K562 (cell line): Measurements from ENCODE around the gene TMEM117. TPM values are rescaled to one million over a fixed set of nuclear protein-coding genes. Genes with fewer than 3 reads are reported as not detected.

Experiments used
- ATAC-seq: fragments of 200-7000 bp; cut with Tn5 transposase; 3 replicates; pipeline ENCODE4 v1.9.1; 2020; ENCODE audit warnings: moderate library complexity
- BruUV-seq: library from RNA; stranded (reverse); fragments of 400-500 nt; replicated peaks from 2 replicates; lab custom pipeline; 2021; lab: Mats Ljungman, UMichigan
- CTCF ChIA-PET: fragments of 300-600 bp; formaldehyde crosslinking; extraction: SDS; loops from one replicate; lab custom pipeline; 2021; ENCODE audit warnings: low intra/inter-chr PET ratio; lab: Yijun Ruan, JAX
- POLR2A ChIA-PET: fragments of 300-600, 350-650 bp; sonication (Branson Sonifier 250); formaldehyde crosslinking; extraction: SDS; loops from one replicate; lab custom pipeline; 2021; ENCODE audit warnings: antibody characterized with exemption, inconsistent platforms; lab: Yijun Ruan, JAX
- DNase-seq, 4 experiments: peaks; one replicate each; pipeline versions ENCODE4 v3.0.0 to v3.0.0-alpha.2; 2011 to 2018; ENCODE audit warnings: low spot score in 3 of 4, mixed read lengths in 3 of 4; ENCODE audit errors: extremely low read depth in 1 of 4
- FAIRE-seq: peaks from 2 replicates; lab custom pipeline; 2011; peaks lifted over from hg19 to GRCh38; lab: Jason Lieb, UNC
- H2AFZ ChIP-seq: 2 replicates; pipeline ENCODE4 v1.6.0; 2011; ENCODE audit warnings: low read depth, low read length, control low read depth, inconsistent platforms
- H3K27ac ChIP-seq: fragments of 200-600 bp; 3 replicates; pipeline ENCODE4 v1.8.0; 2011; ENCODE audit warnings: low read depth, mild to moderate bottlenecking, control low read depth, inconsistent platforms, low read length, moderate library complexity, mixed read lengths; ENCODE audit errors: extremely low read depth
- H3K27me3 ChIP-seq, 2 experiments: fragments of 300-600 bp in 1 of 2; 2 replicates in 1 of 2; 3 replicates in 1 of 2; pipeline versions ENCODE4 v1.6.0 to v1.8.0; 2011; ENCODE audit warnings: inconsistent platforms in 2 of 2, low read length in 2 of 2, mild to moderate bottlenecking in 1 of 2, mixed read lengths in 1 of 2, moderate library complexity in 1 of 2; ENCODE audit not compliant: control insufficient read depth in 2 of 2, insufficient read depth in 2 of 2
- H3K36me3 ChIP-seq: fragments of 300-600 bp; 3 replicates; pipeline ENCODE4 v1.8.0; 2011; ENCODE audit warnings: mild to moderate bottlenecking, low read length, inconsistent platforms; ENCODE audit not compliant: control insufficient read depth, insufficient read depth
- H3K4me1 ChIP-seq, 2 experiments: fragments of 200-600 bp in 1 of 2; replicated peaks in 1 of 2; 2 replicates in 1 of 2; 3 replicates in 1 of 2; pipeline versions ENCODE4 v1.5.1 to v1.8.0; 2011; ENCODE audit warnings: inconsistent platforms in 2 of 2, low read length in 2 of 2, mild to moderate bottlenecking in 1 of 2, mixed read lengths in 1 of 2, moderate library complexity in 1 of 2; ENCODE audit not compliant: control insufficient read depth in 2 of 2, insufficient read depth in 2 of 2
- H3K4me2 ChIP-seq: 2 replicates; pipeline ENCODE4 v1.6.1; 2011; ENCODE audit warnings: low read length, control low read depth, inconsistent platforms, mixed read lengths; ENCODE audit not compliant: insufficient read depth
- H3K4me3 ChIP-seq: fragments of 200-600 bp; sonication (generic), shearing (Covaris generic); 2 replicates; pipeline ENCODE4 v1.5.1; 2016; ENCODE audit warnings: control low read depth, inconsistent platforms
- H3K79me2 ChIP-seq: fragments of 200-600 bp; 3 replicates; pipeline ENCODE4 v1.8.0; 2011; ENCODE audit warnings: low read length, inconsistent platforms; ENCODE audit not compliant: control insufficient read depth, insufficient read depth
- H3K9ac ChIP-seq, 2 experiments: 2 replicates each; pipeline versions ENCODE4 v1.6.0 to v1.6.1; 2011; ENCODE audit warnings: low read depth in 2 of 2, low read length in 2 of 2, control low read depth in 1 of 2, inconsistent platforms in 1 of 2, mild to moderate bottlenecking in 1 of 2, mixed read lengths in 1 of 2; ENCODE audit not compliant: insufficient read depth in 1 of 2
- H3K9me1 ChIP-seq: one replicate; pipeline ENCODE4 v1.6.0; 2011; ENCODE audit warnings: inconsistent platforms, mild to moderate bottlenecking, low read length, moderate library complexity; ENCODE audit not compliant: control insufficient read depth, insufficient read depth
- H3K9me3 ChIP-seq: replicated peaks from 2 replicates; pipeline ENCODE4 v1.5.1; 2011; ENCODE audit warnings: low read depth, low read length, inconsistent platforms; ENCODE audit not compliant: control insufficient read depth, insufficient read depth
- H4K20me1 ChIP-seq: replicated peaks from 2 replicates; pipeline ENCODE4 v1.6.1; 2011; ENCODE audit warnings: low read length, inconsistent platforms, mixed read lengths; ENCODE audit not compliant: control insufficient read depth, insufficient read depth
- E2F6 ChIP-seq, 2 experiments: IDR thresholded peaks; 2 replicates each; pipeline ENCODE4 v1.6.1; 2011; ENCODE audit warnings: borderline replicate concordance in 1 of 2, control low read depth in 1 of 2, low read depth in 1 of 2, low read length in 1 of 2, mild to moderate bottlenecking in 1 of 2, mixed read lengths in 1 of 2, moderate library complexity in 1 of 2; ENCODE audit not compliant: insufficient read depth in 1 of 2, insufficient read length in 1 of 2, poor library complexity in 1 of 2, severe bottlenecking in 1 of 2; ENCODE audit errors: extremely low read depth in 1 of 2
- EP400 ChIP-seq: fragments of 450-650 bp; IDR thresholded peaks from 2 replicates; pipeline ENCODE4 v1.6.1; 2017; ENCODE audit warnings: antibody characterized with exemption, mild to moderate bottlenecking, moderate library complexity
- NBN ChIP-seq: fragments of 450-650 bp; IDR thresholded peaks from 2 replicates; pipeline ENCODE4 v1.6.1; 2016; ENCODE audit warnings: low read depth, mild to moderate bottlenecking
- RBM17 ChIP-seq: fragments of 200-400 bp; formaldehyde crosslinking; IDR thresholded peaks from 2 replicates; pipeline ENCODE4 v1.6.1; 2017; ENCODE audit warnings: low read depth, mild to moderate bottlenecking, low read length, borderline replicate concordance
- WGBS: fragments of 100-300 bp; shearing (Covaris generic); methylation state at CpG from one replicate; pipeline ENCODE4 v1.1.6; 2016; ENCODE audit warnings: low coverage, mixed read lengths; ENCODE audit not compliant: insufficient coverage; ENCODE audit errors: missing lambda C conversion rate; 5-methylcytosine and 5-hydroxymethylcytosine counted together
- in situ Hi-C: fragments of 300-500 bp; cut with MboI; formaldehyde crosslinking; loops from 4 replicates; pipeline ENCODE4 v1.15.0; 2018; ENCODE audit warnings: inconsistent platforms, mixed read lengths
- intact Hi-C: fragments of 100-400 bp; cut with micrococcal nuclease; formaldehyde crosslinking; loops from 2 replicates; pipeline ENCODE4 v1.14.2; 2022
- polyA plus RNA-seq, 8 experiments: library from polyadenylated mRNA; depleted of rRNA in 4 of 8; stranded (reverse) in 5 of 8; unstranded in 3 of 8; fragments of >200 nt; fragmentation: Nextera tagmentation in 2 of 8; fragmentation: Illumina TruSeq in 1 of 8; extraction: Ambion mirVana in 2 of 8; extraction: Trizol in 1 of 8; gene quantifications; 2 replicates each; pipeline versions ENCODE4 v1.2.1 to v1.2.3, GENCODE V29; 2011 to 2014; ENCODE audit warnings: inconsistent platforms in 1 of 8, missing spikeins in 1 of 8
- total RNA-seq, 7 experiments: library from RNA; depleted of rRNA in 6 of 7; stranded (reverse); fragments of >200 nt in 6 of 7; fragmentation: Illumina TruSeq in 2 of 7; extraction: Trizol in 2 of 7; gene quantifications; 2 replicates each; pipeline versions ENCODE4 v1.2.1 to v1.2.3, GENCODE V29; 2011 to 2021; ENCODE audit warnings: low replicate concordance in 1 of 7

The TMEM117 gene
- total and polyA plus RNA-seq, 9 of the 15 experiments (the other 6 are each of a cell fraction or from before 2014, with no cell fraction given): 0.31 to 2.8 (median 1.0) TPM

- Histone ChIP-seq H3K27me3 (no peaks in the 10 kb centered on the region), H2AFZ (no peak overlapping the region), H3K79me2 (no peaks in the 10 kb centered on the region), H3K27ac (no peak overlapping the region), H3K36me3 (no peaks in the 10 kb centered on the region), H3K4me1 (no peaks in the 10 kb centered on the region), H3K9me3 (no peaks in the 10 kb centered on the region), H3K9ac (no peak overlapping the region), H3K4me2 (no peak overlapping the region), H3K9me1 (no peaks in the 10 kb centered on the region), H3K4me3 (no peak overlapping the region), H4K20me1 (no peaks in the 10 kb centered on the region)
- ChIA-PET POLR2A (no interaction called here), CTCF (no interaction called here)
- no peak for FAIRE-seq
- in situ Hi-C loops: loop anchor here (5.0 kb wide), 1 partner anchor 103 kb away; no protein-coding TSS in a partner anchor
- BruUV-seq: no TSS peak
- ATAC-seq: no peak
- WGBS: 0% methylated on average over 1 of the region's 1 CpG
- TF ChIP-seq RBM17 (no peak), EP400 (no peak), NBN (no peak), E2F6 (IDR thresholded peaks at IDR 0.05; ENCODE audit: borderline replicate concordance in 1 of 2, extremely low read depth in 1 of 2, insufficient read depth in 1 of 2, insufficient read length in 1 of 2, low read depth in 1 of 2, low read length in 1 of 2, poor library complexity in 1 of 2, severe bottlenecking in 1 of 2) (no peak)
- intact Hi-C loops: loop anchor here (5.0 kb wide), 2 partner anchors 378 to 438 kb away; no protein-coding TSS in a partner anchor
- DNase-seq: no peak
These were observed 44.7 kb downstream of the TMEM117 start for GRCh38 chr12:43880547-43880946.
